ENCODE results near the gene PEBP1. TPM values are rescaled to one million over a fixed set of nuclear protein-coding genes. Genes with fewer than 3 reads are reported as not detected.

The PEBP1 gene
- total RNA-seq, 1 experiment from 2014 or later = 134 TPM

GRCh38 chr12:118136559-118137003, 657 bp downstream of the PEBP1 start:
- POLR2A ChIA-PET = interaction anchor here (0.6 to 1.1 kb wide), 4 partner anchors 74 to 261 kb away, joined by 3 to 4 read pairs (median 3); partner anchors contain the start of gene TAOK3
- Mint-ChIP-seq H3K4me3 (ENCODE audit: unreplicated experiment) (peak overlapping the region; percentile 87), H3K27me3 (ENCODE audit: insufficient read depth, unreplicated experiment) (no peaks in the 10 kb centered on the region), H3K36me3 (ENCODE audit: insufficient read depth, unreplicated experiment) (peaks cover 33% of the 10 kb centered on the region), H3K27ac (ENCODE audit: unreplicated experiment) (peak overlapping the region; percentile 76), H3K9me3 (ENCODE audit: unreplicated experiment) (no peaks in the 10 kb centered on the region), H3K4me1 (ENCODE audit: low read depth, unreplicated experiment) (no peaks in the 10 kb centered on the region)
- no peaks in the 10 kb centered on the region for H3K9me3 ChIP-seq
- intact Hi-C loops (cut with micrococcal nuclease; ENCODE audit: unreplicated experiment) = no loop called here
- no peaks in the 10 kb centered on the region for H3K27me3 ChIP-seq (replicated peaks; ENCODE audit: control insufficient read depth, insufficient read depth, low read length)
- BruUV-seq (replicated peaks) = no TSS peak
- peaks cover 13% of the 10 kb centered on the region for H3K4me1 ChIP-seq
- CTCF ChIA-PET = interaction anchor here (0.6 to 1.0 kb wide), 2 partner anchors 56 to 240 kb away, joined by 4 read pairs; partner anchors contain the start of gene SUDS3
- H3K36me3 ChIP-seq (ENCODE audit: control insufficient read depth, insufficient read depth, low read length) = peaks cover 2% of the 10 kb centered on the region; the same call in 1 of the 2 replicates
- TF ChIP-seq, protein P1, sequence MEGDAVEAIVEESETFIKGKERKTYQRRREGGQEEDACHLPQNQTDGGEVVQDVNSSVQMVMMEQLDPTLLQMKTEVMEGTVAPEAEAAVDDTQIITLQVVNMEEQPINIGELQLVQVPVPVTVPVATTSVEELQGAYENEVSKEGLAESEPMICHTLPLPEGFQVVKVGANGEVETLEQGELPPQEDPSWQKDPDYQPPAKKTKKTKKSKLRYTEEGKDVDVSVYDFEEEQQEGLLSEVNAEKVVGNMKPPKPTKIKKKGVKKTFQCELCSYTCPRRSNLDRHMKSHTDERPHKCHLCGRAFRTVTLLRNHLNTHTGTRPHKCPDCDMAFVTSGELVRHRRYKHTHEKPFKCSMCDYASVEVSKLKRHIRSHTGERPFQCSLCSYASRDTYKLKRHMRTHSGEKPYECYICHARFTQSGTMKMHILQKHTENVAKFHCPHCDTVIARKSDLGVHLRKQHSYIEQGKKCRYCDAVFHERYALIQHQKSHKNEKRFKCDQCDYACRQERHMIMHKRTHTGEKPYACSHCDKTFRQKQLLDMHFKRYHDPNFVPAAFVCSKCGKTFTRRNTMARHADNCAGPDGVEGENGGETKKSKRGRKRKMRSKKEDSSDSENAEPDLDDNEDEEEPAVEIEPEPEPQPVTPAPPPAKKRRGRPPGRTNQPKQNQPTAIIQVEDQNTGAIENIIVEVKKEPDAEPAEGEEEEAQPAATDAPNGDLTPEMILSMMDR (IDR thresholded peaks at IDR 0.05; ENCODE audit: insufficient read depth in 1 of 2, low read depth in 1 of 2, low read length in 1 of 2, severe bottlenecking in 1 of 2, unreplicated experiment in 1 of 2) = no peak
- peak; percentile 20 to 41 for DNase-seq
- H3K4me3 ChIP-seq (ENCODE audit: low read depth, low read length) = peak overlapping the region; percentile 74

DNA sequence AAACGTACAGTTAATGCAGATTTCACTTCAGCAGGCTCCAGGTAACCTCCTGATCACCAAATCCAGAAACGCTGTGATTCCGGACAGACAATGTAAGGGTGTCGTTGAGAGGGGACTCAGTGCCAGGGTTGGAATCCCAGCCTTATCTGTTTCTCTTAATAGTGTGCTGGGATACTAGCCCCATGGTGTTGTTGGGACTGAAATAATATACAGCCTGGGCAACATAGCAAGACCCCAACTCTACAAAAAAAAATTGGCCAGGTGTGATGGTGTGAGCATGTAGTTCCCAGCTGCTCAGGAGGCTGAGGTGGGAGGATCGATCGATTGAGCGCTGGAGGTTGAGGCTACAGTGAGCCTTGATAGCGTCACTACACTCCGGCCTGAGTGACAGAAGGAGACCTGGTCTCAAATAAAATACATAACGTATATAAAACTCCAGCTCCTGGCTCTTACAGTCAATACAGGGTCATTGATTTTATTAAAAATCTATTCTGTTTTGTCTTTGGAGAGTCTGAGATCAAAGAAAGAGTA, 1.3 kb downstream of the PEBP1 start:
- POLR2A ChIA-PET = interaction anchor here (0.6 to 0.7 kb wide), 2 partner anchors 102 to 262 kb away, joined by 3 read pairs; no protein-coding TSS in a partner anchor
- peaks cover 2% of the 10 kb centered on the region; the same call in 1 of the 2 replicates for H3K36me3 ChIP-seq (ENCODE audit: control insufficient read depth, insufficient read depth, low read length)
- Mint-ChIP-seq H3K4me1 (ENCODE audit: low read depth, unreplicated experiment) (no peaks in the 10 kb centered on the region), H3K27ac (ENCODE audit: unreplicated experiment) (peak overlapping the region; percentile 76), H3K9me3 (ENCODE audit: unreplicated experiment) (no peaks in the 10 kb centered on the region), H3K36me3 (ENCODE audit: insufficient read depth, unreplicated experiment) (peaks cover 37% of the 10 kb centered on the region), H3K4me3 (ENCODE audit: unreplicated experiment) (peak overlapping the region; percentile 87), H3K27me3 (ENCODE audit: insufficient read depth, unreplicated experiment) (no peaks in the 10 kb centered on the region)
- TSS peak; percentile 67 for BruUV-seq (replicated peaks)
- H3K4me3 ChIP-seq (ENCODE audit: low read depth, low read length) = peak overlapping the region; percentile 74
- CTCF ChIA-PET = no interaction called here
- no peaks in the 10 kb centered on the region for H3K9me3 ChIP-seq
- intact Hi-C loops (cut with micrococcal nuclease; ENCODE audit: unreplicated experiment) = no loop called here
- H3K4me1 ChIP-seq = peaks cover 13% of the 10 kb centered on the region
- TF ChIP-seq, protein P1 (IDR thresholded peaks at IDR 0.05; ENCODE audit: insufficient read depth in 1 of 2, low read depth in 1 of 2, low read length in 1 of 2, severe bottlenecking in 1 of 2, unreplicated experiment in 1 of 2) = no peak
- H3K27me3 ChIP-seq (replicated peaks; ENCODE audit: control insufficient read depth, insufficient read depth, low read length) = no peaks in the 10 kb centered on the region
- no peak for DNase-seq

DNA sequence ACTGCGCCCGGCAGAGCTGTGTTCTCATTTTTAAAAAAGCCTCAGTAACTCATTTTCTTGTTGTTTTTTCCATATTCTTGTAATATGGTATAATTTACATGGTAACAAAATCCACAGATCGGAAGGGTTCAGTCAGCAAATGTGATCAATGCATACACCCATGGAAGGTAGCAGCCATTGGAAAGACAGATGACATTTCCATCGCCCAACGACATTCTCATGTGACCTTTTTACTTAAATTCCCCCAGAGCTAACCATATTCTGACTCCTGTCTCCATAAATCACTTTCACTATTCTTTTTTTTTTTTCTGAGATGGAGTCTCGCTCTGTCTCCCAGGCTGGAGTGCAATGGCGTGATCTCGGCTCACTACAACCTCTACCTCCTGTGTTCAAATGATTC, 4.9 kb downstream of the PEBP1 start:
- no peaks in the 10 kb centered on the region for H3K27me3 ChIP-seq (replicated peaks; ENCODE audit: control insufficient read depth, insufficient read depth, low read length)
- TF ChIP-seq, protein P1 (IDR thresholded peaks at IDR 0.05; ENCODE audit: insufficient read depth in 1 of 2, low read depth in 1 of 2, low read length in 1 of 2, severe bottlenecking in 1 of 2, unreplicated experiment in 1 of 2) = no peak
- no peak for DNase-seq
- no peak overlapping the region for H3K4me3 ChIP-seq (ENCODE audit: low read depth, low read length)
- ChIA-PET CTCF (interaction anchor here (0.7 kb wide), 1 partner anchor 37 kb away, joined by 9 read pairs; no protein-coding TSS in a partner anchor), POLR2A (interaction anchor here (0.6 kb wide), 1 partner anchor 21 kb away, joined by 3 read pairs; no protein-coding TSS in a partner anchor)
- H3K27ac Mint-ChIP-seq (ENCODE audit: unreplicated experiment) = no peak overlapping the region
- BruUV-seq (replicated peaks) = no TSS peak
- H3K36me3 ChIP-seq (ENCODE audit: control insufficient read depth, insufficient read depth, low read length) = peaks cover 2% of the 10 kb centered on the region; the same call in 1 of the 2 replicates
- H3K4me1 ChIP-seq = peaks cover 13% of the 10 kb centered on the region
- no peak overlapping the region for H3K4me3 Mint-ChIP-seq (ENCODE audit: unreplicated experiment)
- H3K9me3 Mint-ChIP-seq (ENCODE audit: unreplicated experiment) = no peaks in the 10 kb centered on the region
- no peaks in the 10 kb centered on the region for H3K4me1 Mint-ChIP-seq (ENCODE audit: low read depth, unreplicated experiment)
- H3K36me3 Mint-ChIP-seq (ENCODE audit: insufficient read depth, unreplicated experiment) = peaks cover 71% of the 10 kb centered on the region
- H3K9me3 ChIP-seq = no peaks in the 10 kb centered on the region
- intact Hi-C loops (cut with micrococcal nuclease; ENCODE audit: unreplicated experiment) = no loop called here
- H3K27me3 Mint-ChIP-seq (ENCODE audit: insufficient read depth, unreplicated experiment) = no peaks in the 10 kb centered on the region
